ENCODE data around the gene HTR7.

HTR7 gene

GRCh38 chr10:90695915-90696676, 161.7 kb downstream of the HTR7 start:
- no peaks in the 10 kb centered on the region for H3K36me3 ChIP-seq (ENCODE audit: control insufficient read depth, insufficient read depth, low read length)
- no peak overlapping the region for H3K9ac ChIP-seq (ENCODE audit: low read depth, low read length)
- H3K9me3 ChIP-seq (ENCODE audit: control insufficient read depth, insufficient read depth, low read length), result peaks cover 3% of the 10 kb centered on the region; the same call in 1 of the 2 replicates
- no peaks in the 10 kb centered on the region for H3K4me1 ChIP-seq (ENCODE audit: control insufficient read depth, insufficient read depth, low read length)
- H3K27ac ChIP-seq (ENCODE audit: low read depth, low read length), result no peak overlapping the region
- H3K4me3 ChIP-seq (ENCODE audit: low read depth, low read length), result no peak overlapping the region
- H3K27me3 ChIP-seq (ENCODE audit: control insufficient read depth, insufficient read depth, low read length), result no peaks in the 10 kb centered on the region

All from HUES48 (cell line).